GM12891 (cell line): ENCODE measurements around the gene NRXN2.

ENCODE experiments used
- PAX5 ChIP-seq: IDR thresholded peaks from 2 replicates; pipeline ENCODE4 v1.6.1; 2011; ENCODE audit warnings: low read length, moderate library complexity, mild to moderate bottlenecking; ENCODE audit not compliant: insufficient read depth, severe bottlenecking
- POLR2A ChIP-seq: IDR thresholded peaks from 2 replicates; pipeline ENCODE4 v1.6.1; 2011; ENCODE audit warnings: low read depth, low read length, control low read depth
- POLR2AphosphoS5 ChIP-seq: IDR thresholded peaks from 2 replicates; pipeline ENCODE4 v1.6.1; 2011; ENCODE audit warnings: low read depth, low read length, control low read depth
- POU2F2 ChIP-seq: IDR thresholded peaks from 2 replicates; pipeline ENCODE4 v1.6.1; 2011; ENCODE audit warnings: low read depth, mild to moderate bottlenecking, control low read depth, low read length, moderate library complexity
- SPI1 ChIP-seq: IDR thresholded peaks from 2 replicates; pipeline ENCODE4 v1.6.1; 2011; ENCODE audit warnings: low read depth, low read length, control low read depth
- TAF1 ChIP-seq: IDR thresholded peaks from 2 replicates; pipeline ENCODE4 v1.6.1; 2011; ENCODE audit warnings: low read depth, low read length, control low read depth

DNA sequence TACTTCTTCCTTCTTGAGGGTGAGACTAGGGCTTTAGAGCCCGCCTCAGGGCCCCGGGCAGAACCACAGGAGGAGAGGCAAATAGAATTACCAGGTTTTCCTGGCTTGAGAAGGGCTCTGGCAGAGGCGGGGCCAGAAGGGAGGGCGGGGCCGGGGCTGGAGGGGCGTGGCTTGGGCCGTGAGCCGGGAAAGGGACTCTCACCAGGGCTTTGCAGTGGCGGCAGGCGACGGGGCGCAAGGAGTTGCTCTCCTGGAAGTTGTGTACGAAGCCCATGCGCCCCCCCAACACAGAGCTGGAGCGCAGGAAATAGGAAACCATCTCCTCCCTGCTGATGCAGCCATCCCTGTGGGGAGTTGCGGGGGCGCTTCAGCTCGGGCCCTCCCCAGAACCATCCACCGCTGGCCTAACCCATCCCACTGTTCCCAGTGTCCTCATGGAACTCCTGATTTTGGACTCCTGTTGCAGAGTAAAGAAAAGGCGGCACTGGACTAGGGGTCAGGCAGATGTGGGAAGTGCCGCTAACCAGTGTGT, 6.9 kb upstream of the NRXN2 start:
- no peak for TF ChIP-seq POLR2AphosphoS5
- no peak for TF ChIP-seq TAF1
- TF ChIP-seq POU2F2 = no peak
- TF ChIP-seq POLR2A = no peak
- no peak for TF ChIP-seq PAX5
- TF ChIP-seq SPI1 = no peak
